T-helper 22 cell (primary cell): ENCODE data around the gene HNRNPF.

Source experiments
- DNase-seq: peaks from one replicate; pipeline ENCODE4 v3.0.0-alpha.2; 2020; ENCODE audit warnings: low read depth

The HNRNPF gene

DNA sequence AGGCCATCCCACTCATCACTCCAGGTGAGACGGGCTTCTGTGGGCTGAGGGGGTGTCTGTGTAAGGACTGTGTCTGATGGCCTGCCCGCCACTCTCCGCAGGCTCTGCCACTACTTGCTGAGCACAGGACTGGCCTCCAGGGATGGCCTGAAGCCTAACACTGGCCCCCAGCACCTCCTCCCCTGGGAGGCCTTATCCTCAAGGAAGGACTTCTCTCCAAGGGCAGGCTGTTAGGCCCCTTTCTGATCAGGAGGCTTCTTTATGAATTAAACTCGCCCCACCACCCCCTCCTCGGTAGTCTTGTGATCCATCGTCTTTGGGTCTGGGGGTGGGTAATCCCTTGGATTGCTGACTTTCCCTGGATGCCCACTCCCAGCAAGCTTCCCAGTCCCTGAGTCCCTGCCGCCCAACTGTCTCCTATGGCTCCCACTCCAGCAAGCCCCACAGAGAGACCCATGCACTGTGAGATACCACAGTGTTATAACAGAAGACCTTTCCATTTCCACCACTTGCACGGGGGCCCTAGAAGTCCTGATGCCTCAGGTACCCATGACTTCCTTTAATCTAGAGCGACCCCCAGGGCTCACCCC, 32.8 kb downstream of the HNRNPF start:
- no peak for DNase-seq

- DNase-seq: no peak
Observed at GRCh38 chr10:43375401-43376020, 33.5 kb downstream of the HNRNPF start.

- no peak for DNase-seq
Observed at GRCh38 chr10:43374194-43374593, 34.8 kb downstream of the HNRNPF start.

GRCh38 chr10:43373461-43373860, 35.5 kb downstream of the HNRNPF start:
- no peak for DNase-seq

DNA sequence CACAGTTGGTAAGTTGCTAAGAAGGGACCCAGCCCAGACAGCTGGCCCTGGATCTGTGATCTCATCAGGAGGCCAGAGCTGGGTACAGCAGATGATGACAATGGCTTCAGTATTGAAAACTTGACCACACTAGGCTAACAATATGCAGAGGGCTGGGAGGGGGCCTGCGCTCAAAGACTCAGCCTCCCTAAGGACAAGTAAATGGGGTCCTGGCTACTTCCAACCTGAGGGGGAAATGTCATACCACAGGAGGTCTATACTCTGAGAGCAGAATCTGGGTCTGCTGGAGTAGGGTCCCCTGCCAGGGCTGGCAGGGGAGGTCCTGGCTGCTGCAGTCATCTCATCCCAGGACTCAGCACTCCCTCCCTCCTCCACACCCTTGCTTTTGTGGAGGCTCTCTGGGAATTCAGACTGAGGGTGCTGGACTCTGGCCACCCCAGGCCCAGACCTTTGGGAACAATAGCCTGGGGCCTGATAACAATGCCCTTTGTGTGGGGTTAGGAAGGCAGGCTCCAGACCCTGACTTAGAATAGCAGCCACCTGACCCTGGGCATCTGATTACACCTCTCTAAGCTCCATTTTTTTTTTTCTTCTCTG, 36.1 kb downstream of the HNRNPF start:
- no peak for DNase-seq

GRCh38 chr10:43371418-43371817, 37.6 kb downstream of the HNRNPF start, which contains the start of gene FXYD4:
Gene FXYD4, plus strand, starts transcription at chr10:43371636. Its CDS starts 2,111 bp downstream, at chr10:43373747.
- no peak for DNase-seq

- no peak for DNase-seq
Observed at GRCh38 chr10:43370671-43371215, 38.2 kb downstream of the HNRNPF start.

DNA sequence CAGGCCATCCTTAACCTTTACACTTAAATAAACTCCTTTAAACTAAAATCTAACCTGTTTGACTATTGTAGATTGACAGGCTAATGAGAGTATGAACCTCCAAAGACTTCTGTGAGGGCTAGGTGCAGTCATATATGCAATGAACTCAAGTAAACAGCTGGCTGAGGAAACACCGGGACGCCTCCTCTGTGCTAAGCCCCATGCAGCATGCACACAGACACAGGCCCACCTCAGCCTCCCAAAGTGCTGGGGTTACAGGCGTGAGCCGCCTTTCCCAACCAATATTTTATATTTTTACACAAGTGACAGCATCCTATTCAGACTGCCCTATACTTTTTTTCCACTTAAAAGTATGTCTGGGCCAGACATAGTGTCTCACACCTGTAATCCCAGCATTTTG, 39.1 kb downstream of the HNRNPF start:
- DNase-seq: no peak

DNA sequence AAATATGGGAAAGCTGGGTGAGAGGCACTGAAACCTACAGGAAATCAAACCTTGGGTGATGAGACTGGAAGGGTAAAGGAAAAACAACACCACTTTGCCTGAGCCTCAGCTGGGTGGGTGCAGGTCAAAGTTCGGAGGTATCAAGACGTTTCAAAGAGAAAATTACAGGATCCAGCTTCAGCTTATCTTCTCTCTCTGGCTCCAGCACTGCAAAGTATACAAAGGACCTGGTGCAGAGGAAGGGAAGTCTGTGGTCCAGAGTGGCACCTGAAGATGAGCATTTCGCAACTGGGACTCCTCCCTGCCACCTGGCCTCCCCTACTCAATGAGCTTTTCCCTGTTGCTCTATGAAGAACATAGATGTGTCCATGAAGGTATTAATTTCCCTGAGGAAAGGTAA, 44.0 kb downstream of the HNRNPF start:
- DNase-seq: no peak

GRCh38 chr10:43362191-43362839, 46.7 kb downstream of the HNRNPF start:
- peak; percentile 98 for DNase-seq

DNA sequence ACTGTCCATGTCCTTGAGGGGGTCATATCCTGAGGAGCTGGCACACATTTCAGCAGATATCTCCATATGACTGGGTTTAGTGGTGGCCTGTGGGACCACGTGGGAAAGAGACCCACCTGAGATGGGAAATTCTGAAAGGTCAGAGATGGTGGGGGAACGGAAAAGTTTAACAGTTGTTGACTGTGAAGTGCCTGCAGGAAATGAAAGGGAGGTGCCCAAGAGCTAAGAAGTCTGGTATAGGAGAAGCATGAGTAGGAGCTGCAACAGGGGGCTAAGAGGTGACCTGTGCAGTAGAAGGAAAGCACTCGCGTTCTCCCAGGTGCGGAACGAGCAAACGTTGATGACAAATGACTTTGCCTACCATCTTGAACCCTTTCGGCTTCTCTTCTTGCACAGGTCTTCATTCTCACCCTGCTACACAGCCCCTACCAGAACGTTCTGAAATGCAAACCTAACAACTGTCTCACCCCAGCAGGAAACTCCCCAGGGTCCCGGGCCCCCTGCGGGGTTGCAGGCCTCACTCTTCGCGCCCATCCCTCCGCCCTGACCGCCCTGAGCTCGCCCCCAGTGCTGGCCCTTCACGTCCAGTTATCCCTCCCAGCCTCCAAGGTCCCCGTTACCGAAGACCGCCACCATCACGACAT, 47.3 kb downstream of the HNRNPF start:
- no peak for DNase-seq

- no peak for DNase-seq
Observed at GRCh38 chr10:43360086-43360485, 48.9 kb downstream of the HNRNPF start.

GRCh38 chr10:43355749-43356371, 53.1 kb downstream of the HNRNPF start:
- no peak for DNase-seq

GRCh38 chr10:43354879-43355380, 54.1 kb downstream of the HNRNPF start:
- DNase-seq: no peak

- no peak for DNase-seq
Observed at GRCh38 chr10:43354330-43354635, 54.7 kb downstream of the HNRNPF start.

- no peak for DNase-seq
Observed at GRCh38 chr10:43353495-43354329, 55.3 kb downstream of the HNRNPF start.

DNA sequence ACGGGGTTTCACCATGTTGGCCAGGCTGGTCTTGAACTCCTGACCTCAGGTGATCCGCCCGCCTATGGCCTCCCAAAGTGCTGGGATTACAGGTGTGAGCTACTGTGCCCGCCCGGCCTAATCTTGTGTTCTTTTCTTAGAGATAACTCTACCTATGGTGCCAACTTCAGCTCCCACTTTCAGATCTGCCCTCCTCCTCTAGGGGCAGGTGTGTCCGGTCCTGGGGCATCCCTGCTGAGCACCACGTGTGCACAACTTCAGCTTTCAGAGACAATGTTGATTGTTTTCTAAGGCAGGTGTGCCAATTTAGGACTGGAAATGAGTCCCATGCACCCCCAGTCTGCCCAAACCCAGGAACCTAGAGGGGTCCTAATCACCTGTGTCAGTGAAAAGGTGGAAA, 56.0 kb downstream of the HNRNPF start:
- DNase-seq: no peak

GRCh38 chr10:43351301-43351700, 57.7 kb downstream of the HNRNPF start:
- no peak for DNase-seq

DNA sequence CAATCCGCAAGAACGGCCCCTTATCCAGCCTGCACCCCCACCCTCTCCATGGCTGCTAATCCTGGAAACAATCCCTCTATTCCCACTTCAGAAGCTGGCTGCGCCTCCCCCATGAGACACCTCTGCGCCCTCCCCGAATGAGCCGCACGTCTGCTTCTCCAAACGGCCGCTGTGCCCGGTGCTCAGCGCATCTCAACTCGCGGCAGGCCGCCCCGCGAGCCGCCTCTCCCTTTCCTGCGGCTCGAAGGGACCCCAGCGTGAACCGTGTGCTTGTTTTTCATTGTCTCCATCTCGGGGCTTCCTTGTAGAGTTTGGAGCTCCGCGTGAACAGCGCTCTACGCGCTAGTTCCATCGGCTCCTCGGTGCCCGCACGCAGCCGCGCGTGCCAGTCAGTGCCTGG, 58.3 kb downstream of the HNRNPF start:
- DNase-seq: no peak

- DNase-seq: no peak
Observed at GRCh38 chr10:43350156-43350555, 58.8 kb downstream of the HNRNPF start.
